GM19099 (cell line): Measurements from ENCODE around the gene SETD3.

ENCODE experiments used
- POLR2A ChIP-seq: IDR thresholded peaks from 3 replicates; pipeline ENCODE4 v1.6.1; 2011; ENCODE audit warnings: low read depth; ENCODE audit not compliant: insufficient read length; ENCODE audit errors: extremely low read depth

SETD3 gene

GRCh38 chr14:99479906-99480869, at the start of gene SETD3:
Gene SETD3, minus strand, starts transcription at chr14:99480859. Its CDS starts 15,054 bp downstream, at chr14:99465805.
- peak; percentile 53 for TF ChIP-seq POLR2A

- TF ChIP-seq POLR2A: no peak
These were observed 49.2 kb upstream of the SETD3 start for GRCh38 chr14:99529899-99530298.

GRCh38 chr14:99527427-99528076, 46.9 kb upstream of the SETD3 start:
- no peak for TF ChIP-seq POLR2A

GRCh38 chr14:99527026-99527425, 46.4 kb upstream of the SETD3 start:
- TF ChIP-seq POLR2A: no peak

GRCh38 chr14:99525699-99526080, 45.0 kb upstream of the SETD3 start:
- no peak for TF ChIP-seq POLR2A

- no peak for TF ChIP-seq POLR2A
These were observed 44.4 kb upstream of the SETD3 start for GRCh38 chr14:99524804-99525698.

- no peak for TF ChIP-seq POLR2A
These were observed 43.5 kb upstream of the SETD3 start for GRCh38 chr14:99524091-99524661.

- TF ChIP-seq POLR2A: no peak
These were observed 43.0 kb upstream of the SETD3 start for GRCh38 chr14:99523704-99524055.

- no peak for TF ChIP-seq POLR2A
These were observed 42.5 kb upstream of the SETD3 start for GRCh38 chr14:99522934-99523703.

- no peak for TF ChIP-seq POLR2A
These were observed 41.8 kb upstream of the SETD3 start for GRCh38 chr14:99522457-99522891.

GRCh38 chr14:99522025-99522401, 41.4 kb upstream of the SETD3 start:
- TF ChIP-seq POLR2A: no peak

- no peak for TF ChIP-seq POLR2A
These were observed 40.7 kb upstream of the SETD3 start for GRCh38 chr14:99521176-99522024.

GRCh38 chr14:99520571-99521081, 40.0 kb upstream of the SETD3 start:
- TF ChIP-seq POLR2A: no peak
